Fibroblast of mammary gland (primary cell): ENCODE measurements around the gene ECI2.

Source experiments
- DNase-seq: peaks from one replicate; pipeline ENCODE4 v3.0.0-alpha.2; 2010; ENCODE audit warnings: low read depth
- H3K4me3 ChIP-seq: 2 replicates; pipeline ENCODE4 v1.5.1; 2011; ENCODE audit warnings: low read depth, mild to moderate bottlenecking, low read length, moderate library complexity; ENCODE audit not compliant: control insufficient read depth
- TF ChIP-seq, protein P1 (sequence below): conservative IDR thresholded peaks from 2 replicates; pipeline ENCODE4 v1.5.1; 2011; ENCODE audit warnings: low read depth, low read length, inconsistent platforms; ENCODE audit not compliant: control insufficient read depth, insufficient read depth

ECI2 gene

DNA sequence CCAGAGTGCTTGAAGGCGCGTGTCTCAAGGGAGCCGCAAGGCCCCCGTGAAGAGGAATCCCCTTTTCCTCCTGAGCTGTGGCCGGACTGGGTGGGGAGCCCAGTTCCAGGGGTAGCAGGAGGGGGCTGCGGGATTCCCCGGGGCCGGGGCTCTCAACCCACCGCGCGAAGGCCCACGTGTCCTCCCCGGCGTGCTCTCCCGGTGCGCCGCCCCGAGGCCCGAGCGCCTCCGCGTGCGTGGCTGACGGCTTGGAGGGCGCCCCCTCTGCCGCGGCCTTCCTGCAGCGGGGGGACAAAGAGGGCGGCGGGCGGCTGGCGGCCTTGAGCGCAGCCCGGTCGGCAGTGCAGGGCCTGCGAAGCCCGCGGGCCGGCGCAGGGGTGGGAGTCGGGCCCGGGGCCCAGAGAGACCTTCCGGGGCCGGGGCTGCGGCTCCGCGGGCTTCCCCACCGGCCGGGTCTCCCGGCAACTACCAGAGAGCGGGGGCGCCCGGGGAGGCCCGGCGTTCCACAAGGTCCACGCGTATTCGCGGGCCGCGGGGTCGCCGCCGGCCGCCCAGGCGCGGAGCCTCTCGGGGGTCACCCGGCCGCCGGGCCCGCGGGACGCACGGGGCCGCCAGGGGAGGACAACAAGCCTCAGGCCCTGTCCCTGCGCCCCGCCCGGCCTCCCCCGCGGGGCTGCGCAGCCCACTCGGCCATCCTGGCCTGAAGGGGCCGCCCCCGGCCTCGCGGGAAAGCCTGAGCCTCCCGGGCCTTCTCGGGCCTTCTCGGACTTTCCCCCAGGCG, 56.5 kb downstream of the ECI2 start, which contains the start of gene FAM217A:
Gene FAM217A, minus strand, starts transcription at position 447 of the 781 bp plus-strand sequence. CDS start 1,723 bp downstream, outside the sequence.
- no peak for DNase-seq
- TF ChIP-seq, protein P1, sequence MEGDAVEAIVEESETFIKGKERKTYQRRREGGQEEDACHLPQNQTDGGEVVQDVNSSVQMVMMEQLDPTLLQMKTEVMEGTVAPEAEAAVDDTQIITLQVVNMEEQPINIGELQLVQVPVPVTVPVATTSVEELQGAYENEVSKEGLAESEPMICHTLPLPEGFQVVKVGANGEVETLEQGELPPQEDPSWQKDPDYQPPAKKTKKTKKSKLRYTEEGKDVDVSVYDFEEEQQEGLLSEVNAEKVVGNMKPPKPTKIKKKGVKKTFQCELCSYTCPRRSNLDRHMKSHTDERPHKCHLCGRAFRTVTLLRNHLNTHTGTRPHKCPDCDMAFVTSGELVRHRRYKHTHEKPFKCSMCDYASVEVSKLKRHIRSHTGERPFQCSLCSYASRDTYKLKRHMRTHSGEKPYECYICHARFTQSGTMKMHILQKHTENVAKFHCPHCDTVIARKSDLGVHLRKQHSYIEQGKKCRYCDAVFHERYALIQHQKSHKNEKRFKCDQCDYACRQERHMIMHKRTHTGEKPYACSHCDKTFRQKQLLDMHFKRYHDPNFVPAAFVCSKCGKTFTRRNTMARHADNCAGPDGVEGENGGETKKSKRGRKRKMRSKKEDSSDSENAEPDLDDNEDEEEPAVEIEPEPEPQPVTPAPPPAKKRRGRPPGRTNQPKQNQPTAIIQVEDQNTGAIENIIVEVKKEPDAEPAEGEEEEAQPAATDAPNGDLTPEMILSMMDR = no peak
- H3K4me3 ChIP-seq = no peak within 1 kb of the TSS

DNA sequence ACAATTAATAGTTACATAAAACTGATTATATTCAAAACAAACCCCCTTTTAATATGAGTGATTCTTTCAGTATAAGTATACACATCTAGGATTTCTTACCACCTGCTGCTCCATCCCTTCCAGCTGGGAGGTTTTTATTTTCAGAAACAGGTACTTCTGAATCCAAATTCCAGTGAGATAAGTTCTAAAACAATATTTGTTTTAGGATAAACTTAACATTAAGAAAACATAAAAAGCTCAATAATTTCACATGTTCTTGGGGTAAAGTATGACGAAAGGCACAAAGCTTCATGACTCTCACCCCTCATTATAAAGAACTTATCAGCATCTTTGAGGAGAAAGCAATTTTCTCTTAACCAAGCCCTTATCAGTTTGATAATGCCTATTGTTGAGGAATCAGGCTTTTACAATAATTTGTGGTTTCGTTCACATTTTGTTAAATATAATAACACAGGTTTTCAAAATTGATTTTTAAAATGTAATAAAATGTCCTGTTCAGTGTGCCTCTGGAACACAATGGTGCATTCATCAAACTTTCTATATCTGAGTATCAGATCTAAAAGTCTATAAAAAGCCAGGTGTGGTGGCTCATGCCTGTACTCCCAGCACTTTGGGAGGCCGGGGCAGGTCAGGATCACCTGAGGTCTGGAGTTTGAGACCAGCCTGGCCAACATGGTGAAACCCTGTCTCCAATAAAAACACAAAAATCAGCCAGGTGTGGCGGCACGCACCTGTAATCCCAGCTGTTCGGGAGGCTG, 60.7 kb downstream of the ECI2 start:
- no peak for DNase-seq
- no peak overlapping the region for H3K4me3 ChIP-seq
- TF ChIP-seq, protein P1 = no peak

DNA sequence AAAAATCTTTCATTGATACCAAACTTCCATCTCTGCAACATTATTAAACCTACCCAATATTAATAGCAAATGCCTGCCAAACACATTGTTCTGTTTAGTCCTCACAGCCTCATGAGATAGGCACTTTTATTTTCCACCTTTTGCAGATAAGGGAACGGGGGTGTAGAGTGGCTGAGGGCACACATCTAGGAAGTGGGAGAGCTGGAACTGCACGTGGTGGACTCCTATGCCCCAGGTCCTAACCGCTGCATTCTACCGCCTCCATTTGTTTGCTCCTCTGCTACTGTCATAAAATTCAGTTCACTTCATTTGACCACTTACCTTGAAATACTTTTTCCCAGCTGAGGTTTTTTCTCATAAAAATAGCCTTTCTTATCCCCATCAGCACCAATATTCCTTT, 64.0 kb downstream of the ECI2 start:
- H3K4me3 ChIP-seq = no peak overlapping the region
- DNase-seq = no peak
- TF ChIP-seq, protein P1 = no peak

DNA sequence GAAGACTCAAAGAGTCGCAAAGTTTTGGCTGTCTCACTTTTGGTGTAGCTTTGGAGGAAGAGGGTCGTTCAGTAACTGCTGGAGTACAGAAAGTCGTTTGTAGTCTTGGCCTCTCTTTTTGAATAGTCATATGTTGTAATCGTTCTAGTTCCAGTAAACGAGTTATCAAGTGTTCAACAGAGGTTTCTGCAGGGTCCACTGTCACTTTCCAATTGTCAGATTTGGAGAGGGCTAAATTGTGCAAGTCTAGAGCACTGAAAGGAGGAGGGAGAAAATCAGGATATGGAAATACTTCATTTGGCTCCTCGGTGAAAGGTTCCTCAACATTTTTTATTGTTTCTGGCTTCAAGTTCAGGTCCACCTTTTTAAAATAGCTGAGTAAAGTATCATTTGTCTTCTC, 66.2 kb downstream of the ECI2 start:
- no peak for DNase-seq
- H3K4me3 ChIP-seq = no peak overlapping the region
- TF ChIP-seq, protein P1 = no peak

DNA sequence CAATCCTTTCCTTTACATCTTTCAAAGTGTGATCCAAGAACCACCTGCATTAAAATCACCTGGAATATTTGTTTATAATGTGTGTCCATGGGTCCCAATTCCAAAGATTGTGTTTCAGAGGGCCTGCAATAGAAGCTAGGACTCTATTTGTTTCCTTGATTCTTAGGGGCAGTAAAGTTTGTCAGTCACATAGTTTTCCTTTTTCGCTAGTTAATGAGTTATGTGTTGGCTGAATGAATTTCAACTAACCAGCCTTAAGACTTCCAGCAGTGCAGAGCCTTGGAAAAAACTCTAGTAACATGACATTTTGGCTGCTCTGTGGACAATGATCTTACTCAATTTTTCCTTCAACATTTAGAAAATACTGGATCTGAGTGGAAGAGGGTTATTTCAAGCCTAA, 67.7 kb downstream of the ECI2 start:
- H3K4me3 ChIP-seq = no peak overlapping the region
- TF ChIP-seq, protein P1 = no peak
- DNase-seq = no peak

DNA sequence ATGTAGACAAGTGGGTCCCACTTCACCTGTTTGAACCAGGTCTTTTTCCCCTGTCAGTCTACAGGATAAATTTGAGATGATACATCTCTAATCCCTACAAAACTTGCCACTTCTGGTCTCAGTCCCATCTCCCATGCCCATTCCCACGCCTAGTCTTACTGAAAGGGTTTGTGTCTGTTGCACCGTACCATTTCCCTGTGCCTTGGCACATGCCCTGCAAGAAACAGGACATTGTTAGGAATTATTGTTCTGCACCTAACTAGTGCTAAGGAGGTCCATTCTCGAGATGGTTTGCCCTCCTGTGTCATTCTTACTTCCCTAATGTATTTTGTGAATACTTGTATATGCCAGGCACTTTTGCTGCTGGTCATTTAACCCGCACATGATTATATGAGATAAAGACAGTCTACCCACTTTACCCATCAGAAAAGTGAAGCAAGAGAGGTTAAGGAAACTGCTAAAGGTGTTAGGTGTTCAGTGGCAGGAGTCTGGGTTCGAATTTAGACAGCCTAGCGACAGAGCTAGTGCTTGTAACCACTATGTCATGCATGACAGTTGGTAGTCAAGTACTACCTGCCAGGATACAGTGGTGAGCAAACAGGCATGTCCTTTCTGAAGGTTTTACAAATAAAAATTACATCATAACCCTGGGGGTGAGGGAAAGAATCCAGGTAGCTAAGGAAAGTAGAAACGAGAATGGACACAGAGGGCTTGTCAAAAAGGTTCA, 69.2 kb downstream of the ECI2 start:
- DNase-seq = no peak
- TF ChIP-seq, protein P1 = no peak
- no peak overlapping the region for H3K4me3 ChIP-seq
